ENCODE data around the gene PSMG2.

GRCh38 chr18:12654971-12655370 is 47.9 kb upstream of the PSMG2 start:
- TF ChIP-seq CTCF (conservative IDR thresholded peaks at IDR 0.05; ENCODE audit: low read depth, low read length), result no peak
- TF ChIP-seq POLR2A (IDR thresholded peaks at IDR 0.05; ENCODE audit: low read depth, low read length), result no peak
- TF ChIP-seq MAZ (IDR thresholded peaks at IDR 0.05; ENCODE audit: borderline replicate concordance, low read depth, low read length), result no peak
- TF ChIP-seq RFX5 (IDR thresholded peaks at IDR 0.05; ENCODE audit: low read depth, low read length), result no peak
- no peak for TF ChIP-seq CEBPB (IDR thresholded peaks at IDR 0.05; ENCODE audit: low read depth, low read length)

Measured in IMR-90 (cell line).